GM23338 (cell line): ENCODE data around the gene SLITRK2. TPM values are rescaled to one million over a fixed set of nuclear protein-coding genes. Genes with fewer than 3 reads are reported as not detected.

Source experiments
- ATAC-seq: fragments of 200-7000 bp; cut with Tn5 transposase; 3 replicates; pipeline ENCODE4 v1.9.1; 2020
- DNase-seq: peaks from one replicate; pipeline ENCODE4 v3.0.0-alpha.2; 2015; ENCODE audit warnings: low spot score
- H2AFZ ChIP-seq: fragments of 200-600 bp; sonication (generic); 2 replicates; pipeline ENCODE4 v1.8.0; 2016; ENCODE audit warnings: antibody characterized with exemption, mild to moderate bottlenecking, moderate library complexity
- H3F3A ChIP-seq: fragments of 200-600 bp; sonication (generic); replicated peaks from 2 replicates; pipeline ENCODE4 v1.8.0; 2017; ENCODE audit warnings: antibody characterized with exemption, mixed run types, low read depth
- H3K27ac ChIP-seq: fragments of 200-600 bp; sonication (generic); 2 replicates; pipeline ENCODE4 v1.6.1; 2016; ENCODE audit warnings: low read depth
- H3K27me3 ChIP-seq: fragments of 200-600 bp; sonication (generic); 2 replicates; pipeline ENCODE4 v1.8.0; 2016; ENCODE audit warnings: mild to moderate bottlenecking, mixed run types, moderate library complexity; ENCODE audit not compliant: insufficient read depth
- H3K36me3 ChIP-seq: fragments of 200-600 bp; sonication (generic); 2 replicates; pipeline ENCODE4 v1.8.0; 2016; ENCODE audit warnings: mild to moderate bottlenecking; ENCODE audit not compliant: insufficient read depth
- H3K4me1 ChIP-seq: fragments of 200-600 bp; sonication (generic); 2 replicates; pipeline ENCODE4 v1.8.0; 2016; ENCODE audit warnings: mild to moderate bottlenecking, moderate library complexity; ENCODE audit not compliant: insufficient read depth
- H3K4me2 ChIP-seq: fragments of 200-600 bp; sonication (generic); 2 replicates; pipeline ENCODE4 v1.7.1; 2017; ENCODE audit warnings: mixed run types
- H3K4me3 ChIP-seq: fragments of 200-600 bp; sonication (generic); 2 replicates; pipeline ENCODE4 v1.6.1; 2016; ENCODE audit warnings: mixed run types
- H3K79me2 ChIP-seq: fragments of 200-600 bp; sonication (generic); replicated peaks from 2 replicates; pipeline ENCODE4 v1.8.0; 2017; ENCODE audit warnings: mild to moderate bottlenecking; ENCODE audit not compliant: insufficient read depth
- H3K9me2 ChIP-seq: fragments of 200-600 bp; sonication (generic); 2 replicates; pipeline ENCODE4 v1.8.0; 2017; ENCODE audit not compliant: insufficient read depth
- H4K20me1 ChIP-seq: fragments of 200-600 bp; sonication (generic); replicated peaks from 2 replicates; pipeline ENCODE4 v1.8.0; 2017; ENCODE audit warnings: mild to moderate bottlenecking; ENCODE audit not compliant: insufficient read depth
- H3K27ac Mint-ChIP-seq: 2 replicates; pipeline ENCODE4 v1.8.0; 2020; ENCODE audit warnings: inconsistent platforms, mild to moderate bottlenecking, moderate library complexity, mixed read lengths
- H3K27me3 Mint-ChIP-seq: 3 replicates; pipeline ENCODE4 v1.8.0; 2022; ENCODE audit warnings: low read depth, mild to moderate bottlenecking, moderate library complexity, mixed read lengths, inconsistent platforms; ENCODE audit not compliant: insufficient read depth, poor library complexity
- H3K36me3 Mint-ChIP-seq: 3 replicates; pipeline ENCODE4 v1.8.0; 2021; ENCODE audit warnings: low read depth, mild to moderate bottlenecking, inconsistent platforms, moderate library complexity, mixed read lengths
- H3K4me1 Mint-ChIP-seq: 3 replicates; pipeline ENCODE4 v1.8.0; 2020; ENCODE audit warnings: mild to moderate bottlenecking, inconsistent platforms, mixed read lengths
- H3K4me3 Mint-ChIP-seq: 3 replicates; pipeline ENCODE4 v1.8.0; 2021; ENCODE audit warnings: moderate library complexity, mild to moderate bottlenecking, inconsistent platforms, mixed read lengths
- H3K9me3 Mint-ChIP-seq: 3 replicates; pipeline ENCODE4 v1.8.0; 2020; ENCODE audit warnings: moderate library complexity, mild to moderate bottlenecking, inconsistent platforms, mixed read lengths
- CREB1 ChIP-seq: fragments of 250-450 bp; sonication (Bioruptor Pico); IDR thresholded peaks from 2 replicates; pipeline ENCODE4 v1.5.0; 2020; ENCODE audit warnings: low read depth, mild to moderate bottlenecking, moderate library complexity
- EZH2 ChIP-seq: fragments of 200-600 bp; sonication (generic); IDR thresholded peaks from one replicate; pipeline ENCODE4 v1.8.0; 2017; ENCODE audit warnings: antibody characterized with exemption, mild to moderate bottlenecking, low read depth; ENCODE audit not compliant: unreplicated experiment
- JUNB ChIP-seq: IDR thresholded peaks from one replicate; pipeline ENCODE4 v1.6.1; 2016; ENCODE audit warnings: antibody characterized with exemption; ENCODE audit not compliant: unreplicated experiment
- NANOG ChIP-seq: IDR thresholded peaks from 2 replicates; pipeline ENCODE4 v1.6.1; 2016; ENCODE audit warnings: antibody characterized with exemption, borderline replicate concordance
- POLR2AphosphoS5 ChIP-seq: IDR thresholded peaks from 2 replicates; pipeline ENCODE4 v1.6.1; 2016; ENCODE audit warnings: antibody characterized with exemption, low read depth
- REST ChIP-seq: IDR thresholded peaks from one replicate; pipeline ENCODE4 v1.6.1; 2018; ENCODE audit warnings: antibody characterized with exemption; ENCODE audit not compliant: unreplicated experiment
- ZNF114 ChIP-seq: fragments of 250-450 bp; sonication (Bioruptor Pico); IDR thresholded peaks from 2 replicates; pipeline ENCODE4 v1.5.0; 2020; ENCODE audit warnings: mild to moderate bottlenecking, moderate library complexity
- ZNF331 ChIP-seq: fragments of 250-450 bp; sonication (Bioruptor Pico); IDR thresholded peaks from 2 replicates; pipeline ENCODE4 v1.5.0; 2020; ENCODE audit warnings: low read depth, mild to moderate bottlenecking, moderate library complexity
- ZNF462 ChIP-seq: fragments of 250-450 bp; sonication (Bioruptor Pico); IDR thresholded peaks from 2 replicates; pipeline ENCODE4 v1.5.0; 2020; ENCODE audit warnings: mild to moderate bottlenecking, moderate library complexity
- polyA plus RNA-seq: library from polyadenylated mRNA; unstranded; fragments of >200 nt; fragmentation: Nextera tagmentation; extraction: Ambion mirVana; gene quantifications from 2 replicates; pipeline ENCODE4 v1.2.1, GENCODE V29; 2016
- total RNA-seq: library from RNA; depleted of rRNA; stranded (reverse); fragments of >200 nt; shearing (Covaris generic); gene quantifications from 2 replicates; pipeline ENCODE4 v1.2.3, GENCODE V29; 2014
- TF ChIP-seq, protein P1 (sequence below): IDR thresholded peaks from 2 replicates; pipeline ENCODE4 v1.6.1; 2016; ENCODE audit warnings: antibody characterized with exemption
- TF ChIP-seq, protein P2 (sequence below), 2 experiments: fragments of 200-600 bp in 1 of 2; sonication (generic) in 1 of 2; conservative IDR thresholded peaks; 2 replicates each; pipeline versions ENCODE4 v1.5.1 to v1.6.1; 2016 to 2017; ENCODE audit warnings: antibody characterized with exemption in 2 of 2, low read depth in 2 of 2, mild to moderate bottlenecking in 2 of 2, moderate library complexity in 1 of 2

Gene SLITRK2
- total and polyA plus RNA-seq, 2 experiments from 2014 or later, result 0.10 to 0.24 TPM

GRCh38 chrX:145861818-145862217 lies 44.2 kb downstream of the SLITRK2 start (continued):
- TF ChIP-seq, protein P1, sequence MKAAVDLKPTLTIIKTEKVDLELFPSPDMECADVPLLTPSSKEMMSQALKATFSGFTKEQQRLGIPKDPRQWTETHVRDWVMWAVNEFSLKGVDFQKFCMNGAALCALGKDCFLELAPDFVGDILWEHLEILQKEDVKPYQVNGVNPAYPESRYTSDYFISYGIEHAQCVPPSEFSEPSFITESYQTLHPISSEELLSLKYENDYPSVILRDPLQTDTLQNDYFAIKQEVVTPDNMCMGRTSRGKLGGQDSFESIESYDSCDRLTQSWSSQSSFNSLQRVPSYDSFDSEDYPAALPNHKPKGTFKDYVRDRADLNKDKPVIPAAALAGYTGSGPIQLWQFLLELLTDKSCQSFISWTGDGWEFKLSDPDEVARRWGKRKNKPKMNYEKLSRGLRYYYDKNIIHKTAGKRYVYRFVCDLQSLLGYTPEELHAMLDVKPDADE, result no peak
- no peak for TF ChIP-seq POLR2AphosphoS5
- TF ChIP-seq NANOG, result no peak

GRCh38 chrX:145865082-145865481 lies 47.5 kb downstream of the SLITRK2 start:
- Mint-ChIP-seq H3K4me3 (no peak overlapping the region), H3K36me3 (no peaks in the 10 kb centered on the region; the same call in 2 of the 3 replicates), H3K27me3 (no peaks in the 10 kb centered on the region), H3K27ac (no peak overlapping the region), H3K9me3 (peaks cover 58% of the 10 kb centered on the region), H3K4me1 (peaks cover 6% of the 10 kb centered on the region; the same call in 2 of the 3 replicates)
- Histone ChIP-seq H2AFZ (no peak overlapping the region), H4K20me1 (no peaks in the 10 kb centered on the region), H3K4me3 (no peak overlapping the region), H3F3A (no peaks in the 10 kb centered on the region), H3K79me2 (no peaks in the 10 kb centered on the region), H3K27me3 (no peaks in the 10 kb centered on the region), H3K36me3 (no peaks in the 10 kb centered on the region), H3K9me2 (no peaks in the 10 kb centered on the region), H3K4me2 (no peak overlapping the region), H3K4me1 (peaks cover 6% of the 10 kb centered on the region; the same call in 1 of the 2 replicates), H3K27ac (no peak overlapping the region)
- TF ChIP-seq EZH2, result no peak
- no peak for TF ChIP-seq ZNF114
- TF ChIP-seq JUNB, result no peak
- no peak for TF ChIP-seq REST
- TF ChIP-seq NANOG, result no peak
- TF ChIP-seq ZNF331 (CRISPR knock-in tag), result no peak
- no peak for TF ChIP-seq CREB1 (CRISPR knock-in tag)
- TF ChIP-seq, protein P2, sequence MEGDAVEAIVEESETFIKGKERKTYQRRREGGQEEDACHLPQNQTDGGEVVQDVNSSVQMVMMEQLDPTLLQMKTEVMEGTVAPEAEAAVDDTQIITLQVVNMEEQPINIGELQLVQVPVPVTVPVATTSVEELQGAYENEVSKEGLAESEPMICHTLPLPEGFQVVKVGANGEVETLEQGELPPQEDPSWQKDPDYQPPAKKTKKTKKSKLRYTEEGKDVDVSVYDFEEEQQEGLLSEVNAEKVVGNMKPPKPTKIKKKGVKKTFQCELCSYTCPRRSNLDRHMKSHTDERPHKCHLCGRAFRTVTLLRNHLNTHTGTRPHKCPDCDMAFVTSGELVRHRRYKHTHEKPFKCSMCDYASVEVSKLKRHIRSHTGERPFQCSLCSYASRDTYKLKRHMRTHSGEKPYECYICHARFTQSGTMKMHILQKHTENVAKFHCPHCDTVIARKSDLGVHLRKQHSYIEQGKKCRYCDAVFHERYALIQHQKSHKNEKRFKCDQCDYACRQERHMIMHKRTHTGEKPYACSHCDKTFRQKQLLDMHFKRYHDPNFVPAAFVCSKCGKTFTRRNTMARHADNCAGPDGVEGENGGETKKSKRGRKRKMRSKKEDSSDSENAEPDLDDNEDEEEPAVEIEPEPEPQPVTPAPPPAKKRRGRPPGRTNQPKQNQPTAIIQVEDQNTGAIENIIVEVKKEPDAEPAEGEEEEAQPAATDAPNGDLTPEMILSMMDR (conservative IDR thresholded peaks at IDR 0.05; ENCODE audit: low read depth in 2 of 2), result no peak
- no peak for TF ChIP-seq ZNF462 (CRISPR knock-in tag)
- ATAC-seq, result no peak
- no peak for DNase-seq
